Endothelial cell of umbilical vein (primary cell): ENCODE data around the gene OCA2. TPM values are rescaled to one million over a fixed set of nuclear protein-coding genes. Genes with fewer than 3 reads are reported as not detected.

ENCODE experiments used
- BruUV-seq: library from RNA; stranded (reverse); fragments of 400-500 nt; replicated peaks from 2 replicates; lab custom pipeline; 2021; lab: Mats Ljungman, UMichigan
- CTCF ChIA-PET: fragments of 300-600, 350-600 bp; sonication (Branson Sonifier 250); formaldehyde crosslinking; loops from one replicate; lab custom pipeline; 2021; ENCODE audit warnings: antibody characterized with exemption, inconsistent platforms; lab: Charles Lee
- POLR2A ChIA-PET: fragments of 300-600, 350-600 bp; sonication (Branson Sonifier 250); formaldehyde crosslinking; loops from one replicate; lab custom pipeline; 2021; ENCODE audit warnings: antibody characterized with exemption, inconsistent platforms; lab: Charles Lee
- DNase-seq: peaks from one replicate; pipeline ENCODE4 v3.0.0-alpha.2; 2011; ENCODE audit warnings: low read depth, low spot score
- FAIRE-seq: peaks from 2 replicates; lab custom pipeline; 2011; peaks lifted over from hg19 to GRCh38; lab: Jason Lieb, UNC
- H2AFZ ChIP-seq: 2 replicates; pipeline ENCODE4 v1.6.0; 2012; ENCODE audit warnings: low read depth, low read length, control low read depth, inconsistent platforms
- H3K27ac ChIP-seq: 2 replicates; pipeline ENCODE4 v1.5.1; 2011; ENCODE audit warnings: low read depth, mild to moderate bottlenecking, control low read depth, low read length, moderate library complexity; ENCODE audit not compliant: insufficient read depth
- H3K27me3 ChIP-seq, 2 experiments: 2 replicates each; pipeline versions ENCODE4 v1.6.0 to v1.6.1; 2011; ENCODE audit warnings: low read length in 2 of 2, mixed read lengths in 1 of 2; ENCODE audit not compliant: control insufficient read depth in 2 of 2, insufficient read depth in 2 of 2
- H3K36me3 ChIP-seq, 2 experiments: 2 replicates in 1 of 2; 3 replicates in 1 of 2; pipeline ENCODE4 v1.5.1; 2011; ENCODE audit warnings: low read length in 2 of 2, mild to moderate bottlenecking in 1 of 2, moderate library complexity in 1 of 2; ENCODE audit not compliant: control insufficient read depth in 2 of 2, insufficient read depth in 2 of 2; ENCODE audit errors: extremely low read depth in 1 of 2
- H3K4me1 ChIP-seq: 3 replicates; pipeline ENCODE4 v1.5.1; 2011; ENCODE audit warnings: mild to moderate bottlenecking, low read length; ENCODE audit not compliant: control insufficient read depth, insufficient read depth; ENCODE audit errors: extremely low read depth
- H3K4me2 ChIP-seq: 2 replicates; pipeline ENCODE4 v1.6.1; 2011; ENCODE audit warnings: low read length, control low read depth, mixed read lengths; ENCODE audit not compliant: insufficient read depth
- H3K4me3 ChIP-seq, 3 experiments: fragments of 200-600 bp in 1 of 3; sonication (generic), shearing (Covaris generic) in 1 of 3; replicated peaks in 1 of 3; 2 replicates each; pipeline ENCODE4 v1.5.1; 2011 to 2016; ENCODE audit warnings: control low read depth in 3 of 3, low read length in 3 of 3, mild to moderate bottlenecking in 2 of 3, inconsistent platforms in 1 of 3, low read depth in 1 of 3, moderate library complexity in 1 of 3; ENCODE audit not compliant: insufficient read depth in 1 of 3
- H3K79me2 ChIP-seq: 2 replicates; pipeline ENCODE4 v1.6.0; 2012; ENCODE audit warnings: low read length, inconsistent platforms; ENCODE audit not compliant: control insufficient read depth, insufficient read depth
- H3K9ac ChIP-seq: replicated peaks from 2 replicates; pipeline ENCODE3; 2011; ENCODE audit warnings: low read length, control low read depth; ENCODE audit not compliant: insufficient read depth; ENCODE audit errors: extremely low read depth
- H3K9me1 ChIP-seq: replicated peaks from 3 replicates; pipeline ENCODE4 v1.6.0; 2011; ENCODE audit warnings: mild to moderate bottlenecking, low read length; ENCODE audit not compliant: control insufficient read depth, insufficient read depth; ENCODE audit errors: extremely low read depth
- H3K9me3 ChIP-seq: replicated peaks from 2 replicates; pipeline ENCODE4 v1.5.1; 2012; ENCODE audit warnings: low read length, inconsistent platforms; ENCODE audit not compliant: control insufficient read depth, insufficient read depth
- H4K20me1 ChIP-seq: replicated peaks from 2 replicates; pipeline ENCODE3; 2011; ENCODE audit warnings: mild to moderate bottlenecking, low read length; ENCODE audit not compliant: control insufficient read depth, insufficient read depth; ENCODE audit errors: extremely low read depth
- EZH2 ChIP-seq: IDR thresholded peaks from 2 replicates; pipeline ENCODE4 v1.6.1; 2012; ENCODE audit warnings: borderline replicate concordance, low read depth, mild to moderate bottlenecking, moderate library complexity, low read length, inconsistent platforms; ENCODE audit not compliant: severe bottlenecking
- FOS ChIP-seq: IDR thresholded peaks from 2 replicates; pipeline ENCODE4 v1.6.1; 2011; ENCODE audit warnings: mild to moderate bottlenecking, low read length, moderate library complexity, borderline replicate concordance; ENCODE audit not compliant: insufficient read depth
- GATA2 ChIP-seq: IDR thresholded peaks from 2 replicates; pipeline ENCODE4 v1.7.0; 2011; ENCODE audit warnings: low read depth, mild to moderate bottlenecking, moderate library complexity, mixed read lengths, low read length; ENCODE audit not compliant: insufficient read length, insufficient read depth
- JUN ChIP-seq: IDR thresholded peaks from 2 replicates; pipeline ENCODE4 v1.6.1; 2011; ENCODE audit warnings: borderline replicate concordance, low read depth; ENCODE audit not compliant: insufficient read length, insufficient read depth
- MYC ChIP-seq: IDR thresholded peaks from one replicate; pipeline ENCODE4 v1.6.1; 2011; ENCODE audit warnings: mild to moderate bottlenecking, low read depth, low read length
- POLR2A ChIP-seq: IDR thresholded peaks from 2 replicates; pipeline ENCODE4 v1.6.1; 2012; ENCODE audit warnings: low read depth, mild to moderate bottlenecking, control low read depth, low read length
- POLR2AphosphoS5 ChIP-seq: IDR thresholded peaks from 2 replicates; pipeline ENCODE4 v1.6.1; 2012; ENCODE audit warnings: low read depth, mild to moderate bottlenecking, control low read depth, low read length, moderate library complexity; ENCODE audit not compliant: insufficient read depth
- dilution Hi-C: fragments of 300-500 bp; cut with MboI; formaldehyde crosslinking; loops from one replicate; pipeline ENCODE4 v1.15.0; 2019; ENCODE audit warnings: low sequenced_read_pairs; ENCODE audit not compliant: extremely low pct_ligation_motif_present
- intact Hi-C: fragments of 100-400 bp; cut with micrococcal nuclease; formaldehyde crosslinking; loops from one replicate; pipeline ENCODE4 v1.10.0; 2022
- polyA plus RNA-seq, 4 experiments: library from polyadenylated mRNA; depleted of rRNA in 3 of 4; stranded (reverse) in 3 of 4; unstranded in 1 of 4; fragments of >200 nt; gene quantifications; 2 replicates each; pipeline versions ENCODE4 v1.2.1 to v1.2.3, GENCODE V29; 2011 to 2012; ENCODE audit warnings: missing spikeins in 1 of 4
- total RNA-seq: library from RNA; stranded (reverse); gene quantifications from 2 replicates; pipeline ENCODE4 v1.2.3, GENCODE V29; 2021
- TF ChIP-seq, protein P1 (sequence below), 2 donors: IDR thresholded peaks; 1 replicate in 1 of 2; 2 replicates in 1 of 2; pipeline ENCODE4 v1.5.1; 2011; ENCODE audit warnings: low read length in 2 of 2, mild to moderate bottlenecking in 2 of 2, moderate library complexity in 2 of 2, control low read depth in 1 of 2, inconsistent platforms in 1 of 2, low read depth in 1 of 2; ENCODE audit not compliant: insufficient read depth in 1 of 2; ENCODE audit errors: extremely low read depth in 1 of 2
- TF ChIP-seq, protein P2 (sequence below): IDR thresholded peaks from 2 replicates; pipeline ENCODE4 v1.6.1; 2011; ENCODE audit not compliant: insufficient read depth, insufficient read length

OCA2 gene
- total and polyA plus RNA-seq, 2 donors (not counting 3 experiments of a cell fraction or from before 2014, with no cell fraction given), result not detected

DNA sequence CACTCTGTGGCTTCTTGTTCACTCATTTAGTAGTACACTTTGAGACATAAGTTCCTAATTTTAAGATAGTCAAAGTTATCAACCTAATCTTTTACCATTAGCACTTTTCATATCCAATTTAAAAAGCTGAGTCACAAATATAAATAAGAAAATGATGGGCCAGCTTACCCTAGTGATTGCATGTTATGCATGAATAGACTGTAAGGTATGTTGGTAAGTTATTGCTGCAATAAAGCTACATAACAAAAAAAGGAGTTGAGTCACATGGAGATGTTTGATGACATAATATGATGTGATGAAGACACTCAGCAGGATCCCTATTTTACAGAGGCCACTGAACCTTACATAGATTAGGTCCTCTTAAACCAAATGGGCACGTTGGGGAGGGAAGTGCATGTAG, 161.3 kb downstream of the OCA2 start:
- no peaks in the 10 kb centered on the region for H3K9me1 ChIP-seq
- H3K4me2 ChIP-seq, result no peak overlapping the region
- peaks cover 10% of the 10 kb centered on the region for H3K9me3 ChIP-seq
- H3K4me3 ChIP-seq, result no peak overlapping the region
- ChIA-PET CTCF (no interaction called here), POLR2A (no interaction called here)
- H3K36me3 ChIP-seq, result no peaks in the 10 kb centered on the region
- H3K27ac ChIP-seq, result no peak overlapping the region
- H4K20me1 ChIP-seq, result no peaks in the 10 kb centered on the region
- H3K79me2 ChIP-seq, result no peaks in the 10 kb centered on the region
- DNase-seq, result no peak
- BruUV-seq, result no TSS peak
- TF ChIP-seq POLR2AphosphoS5, result no peak
- TF ChIP-seq POLR2A, result no peak
- TF ChIP-seq GATA2, result no peak
- TF ChIP-seq EZH2, result no peak
- no peak for TF ChIP-seq FOS
- TF ChIP-seq, protein P1, sequence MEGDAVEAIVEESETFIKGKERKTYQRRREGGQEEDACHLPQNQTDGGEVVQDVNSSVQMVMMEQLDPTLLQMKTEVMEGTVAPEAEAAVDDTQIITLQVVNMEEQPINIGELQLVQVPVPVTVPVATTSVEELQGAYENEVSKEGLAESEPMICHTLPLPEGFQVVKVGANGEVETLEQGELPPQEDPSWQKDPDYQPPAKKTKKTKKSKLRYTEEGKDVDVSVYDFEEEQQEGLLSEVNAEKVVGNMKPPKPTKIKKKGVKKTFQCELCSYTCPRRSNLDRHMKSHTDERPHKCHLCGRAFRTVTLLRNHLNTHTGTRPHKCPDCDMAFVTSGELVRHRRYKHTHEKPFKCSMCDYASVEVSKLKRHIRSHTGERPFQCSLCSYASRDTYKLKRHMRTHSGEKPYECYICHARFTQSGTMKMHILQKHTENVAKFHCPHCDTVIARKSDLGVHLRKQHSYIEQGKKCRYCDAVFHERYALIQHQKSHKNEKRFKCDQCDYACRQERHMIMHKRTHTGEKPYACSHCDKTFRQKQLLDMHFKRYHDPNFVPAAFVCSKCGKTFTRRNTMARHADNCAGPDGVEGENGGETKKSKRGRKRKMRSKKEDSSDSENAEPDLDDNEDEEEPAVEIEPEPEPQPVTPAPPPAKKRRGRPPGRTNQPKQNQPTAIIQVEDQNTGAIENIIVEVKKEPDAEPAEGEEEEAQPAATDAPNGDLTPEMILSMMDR (IDR thresholded peaks at IDR 0.05; ENCODE audit: extremely low read depth in 1 of 2, insufficient read depth in 1 of 2, low read depth in 1 of 2, low read length in 2 of 2), result no peak
- no peak for TF ChIP-seq JUN
- TF ChIP-seq MYC, result no peak
- TF ChIP-seq, protein P2, sequence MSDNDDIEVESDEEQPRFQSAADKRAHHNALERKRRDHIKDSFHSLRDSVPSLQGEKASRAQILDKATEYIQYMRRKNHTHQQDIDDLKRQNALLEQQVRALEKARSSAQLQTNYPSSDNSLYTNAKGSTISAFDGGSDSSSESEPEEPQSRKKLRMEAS, result no peak
- intact Hi-C loops, result no loop called here
- no peaks in the 10 kb centered on the region for H3K27me3 ChIP-seq
- dilution Hi-C loops, result no loop called here
- no peak overlapping the region for H2AFZ ChIP-seq
- FAIRE-seq, result no peak
- H3K4me1 ChIP-seq, result no peaks in the 10 kb centered on the region
- no peak overlapping the region for H3K9ac ChIP-seq
